ENCODE measurements around the gene HAUS8.

DNA sequence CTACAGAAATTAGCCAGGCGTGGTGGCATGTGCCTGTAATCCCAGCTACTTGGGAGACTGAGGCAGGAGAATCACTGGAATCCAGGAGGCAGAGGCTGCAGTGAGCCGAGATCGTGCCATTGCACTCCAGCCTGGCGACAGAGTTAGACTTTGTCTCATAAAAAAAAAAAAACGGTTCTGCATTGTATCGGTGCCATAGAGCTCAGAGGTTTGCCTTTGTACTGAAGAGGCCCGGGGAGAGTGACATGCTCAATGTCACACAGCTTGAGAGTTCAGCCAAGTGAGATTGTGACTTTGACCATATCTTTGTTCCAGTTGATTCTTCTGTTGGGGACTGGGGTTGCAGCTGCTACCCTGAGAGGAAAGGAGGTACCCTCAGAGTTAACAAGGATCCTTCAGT lies 4.3 kb downstream of the HAUS8 start:
- TF ChIP-seq, protein P1, sequence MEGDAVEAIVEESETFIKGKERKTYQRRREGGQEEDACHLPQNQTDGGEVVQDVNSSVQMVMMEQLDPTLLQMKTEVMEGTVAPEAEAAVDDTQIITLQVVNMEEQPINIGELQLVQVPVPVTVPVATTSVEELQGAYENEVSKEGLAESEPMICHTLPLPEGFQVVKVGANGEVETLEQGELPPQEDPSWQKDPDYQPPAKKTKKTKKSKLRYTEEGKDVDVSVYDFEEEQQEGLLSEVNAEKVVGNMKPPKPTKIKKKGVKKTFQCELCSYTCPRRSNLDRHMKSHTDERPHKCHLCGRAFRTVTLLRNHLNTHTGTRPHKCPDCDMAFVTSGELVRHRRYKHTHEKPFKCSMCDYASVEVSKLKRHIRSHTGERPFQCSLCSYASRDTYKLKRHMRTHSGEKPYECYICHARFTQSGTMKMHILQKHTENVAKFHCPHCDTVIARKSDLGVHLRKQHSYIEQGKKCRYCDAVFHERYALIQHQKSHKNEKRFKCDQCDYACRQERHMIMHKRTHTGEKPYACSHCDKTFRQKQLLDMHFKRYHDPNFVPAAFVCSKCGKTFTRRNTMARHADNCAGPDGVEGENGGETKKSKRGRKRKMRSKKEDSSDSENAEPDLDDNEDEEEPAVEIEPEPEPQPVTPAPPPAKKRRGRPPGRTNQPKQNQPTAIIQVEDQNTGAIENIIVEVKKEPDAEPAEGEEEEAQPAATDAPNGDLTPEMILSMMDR (conservative IDR thresholded peaks at IDR 0.05; ENCODE audit: low read depth, low read length), result no peak
- TF ChIP-seq EZH2 (IDR thresholded peaks at IDR 0.05; ENCODE audit: low read length, unreplicated experiment), result no peak

Measured in PC-3 (cell line).